ENCODE measurements around the gene IFI44. TPM values are rescaled to one million over a fixed set of nuclear protein-coding genes. Genes with fewer than 3 reads are reported as not detected.

Gene IFI44
- polyA plus RNA-seq, 3 donors = 23.0 to 48.1 (median 35.5) TPM

DNA sequence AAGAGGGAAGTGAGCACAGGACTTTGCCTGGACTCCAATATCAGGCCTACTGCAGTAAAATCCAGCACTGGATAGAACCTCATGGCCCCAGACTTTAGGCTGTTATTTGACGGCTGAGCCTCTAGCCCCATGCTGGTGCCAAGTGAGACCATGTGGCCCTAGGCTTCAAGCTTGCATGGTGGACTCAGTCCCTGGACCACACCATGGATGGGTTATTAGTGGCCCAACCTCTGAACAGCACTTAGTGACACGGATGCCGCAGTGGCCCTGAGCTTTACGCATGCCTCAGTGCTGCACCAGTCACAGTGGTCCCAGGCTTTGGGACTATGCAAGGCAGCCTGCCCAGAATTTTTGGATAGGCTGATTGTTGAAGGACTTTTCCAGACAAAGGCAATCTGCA is 16.4 kb upstream of the IFI44 start:
- no peaks in the 10 kb centered on the region for H4K20me1 ChIP-seq (ENCODE audit: insufficient read depth, low read length)

DNA sequence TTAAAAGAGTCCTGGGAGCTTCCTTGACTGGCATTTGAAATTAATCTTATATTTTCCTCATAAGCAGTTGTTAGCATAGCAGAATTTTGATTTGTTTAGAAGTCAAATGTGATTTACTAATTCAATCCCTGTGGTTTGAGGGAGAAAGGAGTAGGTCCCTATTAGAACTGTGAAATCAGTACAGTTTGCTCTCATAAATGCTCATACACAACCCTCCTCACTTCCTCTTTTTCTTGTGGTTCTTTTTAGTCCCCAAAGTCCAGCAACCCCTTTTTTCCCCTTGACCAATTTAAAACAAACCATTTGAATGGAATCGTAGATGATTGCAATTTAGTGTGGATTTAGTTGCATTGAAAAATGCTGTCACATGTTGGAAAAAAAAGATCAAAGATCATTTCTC is 9.2 kb upstream of the IFI44 start:
- peaks cover 0 to 6% of the 10 kb centered on the region in 2 donors for H3K9me3 ChIP-seq (replicated peaks in 1 of 2; ENCODE audit: control insufficient read depth in 1 of 2, insufficient read depth in 1 of 2, low read length in 2 of 2)
- H3K27ac Mint-ChIP-seq = no peak overlapping the region

More for the DNA sequence above, 16.4 kb upstream of the IFI44 start:
- Histone ChIP-seq H3K9ac (ENCODE audit: insufficient read depth, low read length, poor library complexity, severe bottlenecking) (no peak overlapping the region), H3K9me3 (replicated peaks in 1 of 2; ENCODE audit: control insufficient read depth in 1 of 2, insufficient read depth in 1 of 2, low read length in 2 of 2) (no peaks in the 10 kb centered on the region), H3K27me3 (ENCODE audit: control insufficient read depth in 2 of 2, insufficient read depth in 2 of 2, low read length in 2 of 2) (no peaks in the 10 kb centered on the region), H3K27ac (ENCODE audit: low read depth in 1 of 2, low read length in 2 of 2) (no peak overlapping the region), H2AFZ (ENCODE audit: insufficient read depth, low read depth, low read length, poor library complexity, severe bottlenecking) (no peak overlapping the region), H3K4me1 (ENCODE audit: control insufficient read depth in 1 of 2, insufficient read depth in 2 of 2, low read length in 2 of 2) (no peaks in the 10 kb centered on the region), H3K36me3 (replicated peaks in 1 of 2; ENCODE audit: control insufficient read depth in 1 of 2, insufficient read depth in 2 of 2, low read length in 2 of 2) (no peaks in the 10 kb centered on the region), H3K4me3 (replicated peaks in 1 of 3; ENCODE audit: low read depth in 2 of 3, low read length in 3 of 3) (no peak overlapping the region), H3K4me2 (replicated peaks; ENCODE audit: extremely low read depth, low read length, poor library complexity, severe bottlenecking) (no peak overlapping the region), H3K79me2 (ENCODE audit: insufficient read depth, low read length) (no peaks in the 10 kb centered on the region)
- peaks cover 3% of the 10 kb centered on the region for H3K4me1 Mint-ChIP-seq
- intact Hi-C loops (cut with micrococcal nuclease) = no loop called here
- 93% methylated on average over 4 of the region's 4 CpGs for WGBS (ENCODE audit: insufficient coverage)
- H3K4me3 Mint-ChIP-seq = no peak overlapping the region
- no peak for DNase-seq
- peaks cover 0 to 1% (median 0%) of the 10 kb centered on the region in 3 donors for H3K27me3 Mint-ChIP-seq (ENCODE audit: low read depth in 3 of 3)
- H3K36me3 Mint-ChIP-seq = peaks cover 2% of the 10 kb centered on the region in 2 donors
- no peak overlapping the region for H3K27ac Mint-ChIP-seq
- TF ChIP-seq, protein P1, sequence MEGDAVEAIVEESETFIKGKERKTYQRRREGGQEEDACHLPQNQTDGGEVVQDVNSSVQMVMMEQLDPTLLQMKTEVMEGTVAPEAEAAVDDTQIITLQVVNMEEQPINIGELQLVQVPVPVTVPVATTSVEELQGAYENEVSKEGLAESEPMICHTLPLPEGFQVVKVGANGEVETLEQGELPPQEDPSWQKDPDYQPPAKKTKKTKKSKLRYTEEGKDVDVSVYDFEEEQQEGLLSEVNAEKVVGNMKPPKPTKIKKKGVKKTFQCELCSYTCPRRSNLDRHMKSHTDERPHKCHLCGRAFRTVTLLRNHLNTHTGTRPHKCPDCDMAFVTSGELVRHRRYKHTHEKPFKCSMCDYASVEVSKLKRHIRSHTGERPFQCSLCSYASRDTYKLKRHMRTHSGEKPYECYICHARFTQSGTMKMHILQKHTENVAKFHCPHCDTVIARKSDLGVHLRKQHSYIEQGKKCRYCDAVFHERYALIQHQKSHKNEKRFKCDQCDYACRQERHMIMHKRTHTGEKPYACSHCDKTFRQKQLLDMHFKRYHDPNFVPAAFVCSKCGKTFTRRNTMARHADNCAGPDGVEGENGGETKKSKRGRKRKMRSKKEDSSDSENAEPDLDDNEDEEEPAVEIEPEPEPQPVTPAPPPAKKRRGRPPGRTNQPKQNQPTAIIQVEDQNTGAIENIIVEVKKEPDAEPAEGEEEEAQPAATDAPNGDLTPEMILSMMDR (IDR thresholded peaks at IDR 0.05) = no peak
- peaks cover 0 to 2% (median 0%) of the 10 kb centered on the region in 7 donors for H3K9me3 Mint-ChIP-seq

More for the DNA sequence above, 9.2 kb upstream of the IFI44 start:
- H3K36me3 Mint-ChIP-seq = peaks cover 14% of the 10 kb centered on the region in 2 donors
- H4K20me1 ChIP-seq (ENCODE audit: insufficient read depth, low read length) = no peaks in the 10 kb centered on the region
- peaks cover 17% of the 10 kb centered on the region for H3K4me1 Mint-ChIP-seq
- no peak overlapping the region for H3K9ac ChIP-seq (ENCODE audit: insufficient read depth, low read length, poor library complexity, severe bottlenecking)
- H3K4me3 ChIP-seq (replicated peaks in 1 of 3; ENCODE audit: low read depth in 2 of 3, low read length in 3 of 3) = no peak overlapping the region
- intact Hi-C loops (cut with micrococcal nuclease) = no loop called here
- peaks cover 6 to 12% (median 11%) of the 10 kb centered on the region in 7 donors for H3K9me3 Mint-ChIP-seq
- H3K36me3 ChIP-seq (replicated peaks in 1 of 2; ENCODE audit: control insufficient read depth in 1 of 2, insufficient read depth in 2 of 2, low read length in 2 of 2) = peaks cover 0 to 11% of the 10 kb centered on the region in 2 donors
- no peak overlapping the region for H3K4me2 ChIP-seq (replicated peaks; ENCODE audit: extremely low read depth, low read length, poor library complexity, severe bottlenecking)
- H3K79me2 ChIP-seq (ENCODE audit: insufficient read depth, low read length) = no peaks in the 10 kb centered on the region
- no peak overlapping the region for H3K4me3 Mint-ChIP-seq
- WGBS (ENCODE audit: insufficient coverage) = no CpG with 5 or more reads among the region's 1 CpG
- H3K27ac ChIP-seq (ENCODE audit: low read depth in 1 of 2, low read length in 2 of 2) = no peak overlapping the region
- no peaks in the 10 kb centered on the region for H3K27me3 ChIP-seq (ENCODE audit: control insufficient read depth in 2 of 2, insufficient read depth in 2 of 2, low read length in 2 of 2)
- no peaks in the 10 kb centered on the region for H3K27me3 Mint-ChIP-seq (ENCODE audit: low read depth in 3 of 3)
- DNase-seq = peak in 1 of 3 donors; percentile 31
- TF ChIP-seq, protein P1 (IDR thresholded peaks at IDR 0.05) = no peak
- H3K4me1 ChIP-seq (ENCODE audit: control insufficient read depth in 1 of 2, insufficient read depth in 2 of 2, low read length in 2 of 2) = peaks cover 5 to 7% of the 10 kb centered on the region in 2 donors
- H2AFZ ChIP-seq (ENCODE audit: insufficient read depth, low read depth, low read length, poor library complexity, severe bottlenecking) = no peak overlapping the region
